ENCODE results near the gene FHL3. TPM values are rescaled to one million over a fixed set of nuclear protein-coding genes. Genes with fewer than 3 reads are reported as not detected.

The FHL3 gene
- total RNA-seq, 1 donor from 2014 or later: 58.5 TPM

DNA sequence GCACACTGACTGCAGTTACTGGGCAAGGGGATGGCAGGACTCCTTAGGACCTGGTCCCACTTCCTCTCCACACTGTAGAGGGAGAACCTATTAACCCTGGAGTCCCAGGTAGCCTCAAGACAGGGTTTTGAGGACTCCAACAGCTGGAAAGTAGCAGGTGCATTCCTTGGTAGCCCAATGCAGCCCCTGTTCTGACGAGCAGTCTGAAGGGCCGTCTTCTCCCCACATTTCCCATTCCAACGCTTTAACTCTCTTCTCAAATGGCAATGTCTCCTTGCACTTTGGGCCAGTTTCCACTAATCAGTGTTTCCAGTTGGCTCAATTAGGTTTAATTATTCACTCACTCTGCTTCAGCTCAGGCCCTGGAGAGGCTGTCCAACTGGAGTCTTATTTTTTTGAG, 49.6 kb downstream of the FHL3 start:
- H3K4me3 ChIP-seq (ENCODE audit: low read length in 3 of 3): no peak overlapping the region

DNA sequence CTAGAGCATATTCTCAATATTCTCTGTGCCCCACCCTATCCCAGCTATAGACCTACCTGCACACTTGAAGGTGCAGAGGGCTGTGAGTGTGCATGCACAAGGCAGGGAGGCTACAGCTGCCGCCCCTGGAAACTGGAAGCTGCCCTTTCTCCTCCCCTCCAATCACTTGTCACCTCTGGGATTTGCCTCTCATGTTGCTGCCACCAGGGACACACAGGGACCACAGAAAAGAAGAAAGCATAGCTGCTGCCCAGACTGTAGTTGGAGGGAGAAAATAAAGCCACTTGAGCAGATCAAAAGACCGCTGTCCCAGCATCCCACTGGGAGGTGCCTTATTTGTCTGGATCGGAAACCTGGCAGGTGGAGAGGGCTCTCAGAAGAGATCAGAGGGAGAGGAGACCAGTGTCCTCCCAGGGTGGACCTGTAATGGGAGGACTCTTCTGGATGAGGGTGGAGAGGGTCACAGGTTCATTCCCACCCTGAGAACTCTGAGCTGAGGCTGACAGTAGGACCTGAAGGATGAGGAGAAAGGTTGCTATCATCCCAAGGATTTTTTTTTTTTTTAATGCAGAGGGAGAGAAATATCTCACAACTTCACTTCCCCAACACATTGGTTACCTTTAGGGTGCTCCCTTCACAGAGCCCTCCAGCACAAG, 50.9 kb downstream of the FHL3 start:
- Histone ChIP-seq H3K27me3 (ENCODE audit: control insufficient read depth in 3 of 3, insufficient read depth in 3 of 3, low read length in 3 of 3) (no peaks in the 10 kb centered on the region), H3K4me3 (ENCODE audit: low read length in 3 of 3) (no peak overlapping the region), H3K27ac (ENCODE audit: low read depth, low read length) (no peak overlapping the region), H3K9ac (ENCODE audit: low read depth in 1 of 3, low read length in 3 of 3) (no peak overlapping the region), H3K36me3 (ENCODE audit: control insufficient read depth in 3 of 3, insufficient read depth in 3 of 3, low read length in 3 of 3) (peaks cover 14 to 29% (median 24%) of the 10 kb centered on the region in 3 donors), H3K9me3 (ENCODE audit: control insufficient read depth in 3 of 3, low read length in 3 of 3) (no peaks in the 10 kb centered on the region), H3K4me1 (ENCODE audit: control insufficient read depth in 3 of 3, insufficient read depth in 3 of 3, low read length in 3 of 3) (no peaks in the 10 kb centered on the region)

More for the DNA sequence above, 49.6 kb downstream of the FHL3 start:
- Histone ChIP-seq H3K36me3 (ENCODE audit: control insufficient read depth in 3 of 3, insufficient read depth in 3 of 3, low read length in 3 of 3) (peaks cover 19 to 38% (median 34%) of the 10 kb centered on the region in 3 donors), H3K27ac (ENCODE audit: low read depth, low read length) (no peak overlapping the region), H3K27me3 (ENCODE audit: control insufficient read depth in 3 of 3, insufficient read depth in 3 of 3, low read length in 3 of 3) (no peaks in the 10 kb centered on the region), H3K4me1 (ENCODE audit: control insufficient read depth in 3 of 3, insufficient read depth in 3 of 3, low read length in 3 of 3) (no peaks in the 10 kb centered on the region), H3K9me3 (ENCODE audit: control insufficient read depth in 3 of 3, low read length in 3 of 3) (no peaks in the 10 kb centered on the region), H3K9ac (ENCODE audit: low read depth in 1 of 3, low read length in 3 of 3) (no peak overlapping the region)

DNA sequence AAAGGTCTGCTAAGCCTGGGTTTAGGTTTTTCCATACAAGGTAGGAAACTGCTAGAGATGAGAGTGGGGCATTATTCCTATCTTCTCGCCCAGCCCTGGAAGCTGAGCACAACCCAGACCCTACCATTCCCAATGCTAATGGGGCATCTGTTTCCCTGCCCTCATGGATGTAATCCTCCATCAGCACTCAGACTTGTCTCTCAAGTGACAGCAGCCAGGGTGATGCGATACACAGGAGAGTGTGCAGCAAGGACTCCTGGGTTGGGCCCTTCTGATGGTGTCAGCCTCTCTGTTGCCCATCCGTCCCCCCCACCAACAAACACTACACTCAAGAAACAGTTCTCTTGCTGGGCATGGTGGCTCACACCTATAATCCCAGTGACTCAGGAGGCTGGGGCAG, 52.6 kb downstream of the FHL3 start:
- H3K4me1 ChIP-seq (ENCODE audit: control insufficient read depth in 3 of 3, insufficient read depth in 3 of 3, low read length in 3 of 3): no peaks in the 10 kb centered on the region
- H3K9ac ChIP-seq (ENCODE audit: low read depth in 1 of 3, low read length in 3 of 3): no peak overlapping the region
- H3K4me3 ChIP-seq (ENCODE audit: low read length in 3 of 3): no peak overlapping the region
- no peaks in the 10 kb centered on the region for H3K27me3 ChIP-seq (ENCODE audit: control insufficient read depth in 3 of 3, insufficient read depth in 3 of 3, low read length in 3 of 3)
- no peaks in the 10 kb centered on the region for H3K9me3 ChIP-seq (ENCODE audit: control insufficient read depth in 3 of 3, low read length in 3 of 3)
- H3K36me3 ChIP-seq (ENCODE audit: control insufficient read depth in 3 of 3, insufficient read depth in 3 of 3, low read length in 3 of 3): peaks cover 3 to 12% (median 9%) of the 10 kb centered on the region in 3 donors
- H3K27ac ChIP-seq (ENCODE audit: low read depth, low read length): no peak overlapping the region

- Histone ChIP-seq H3K4me3 (ENCODE audit: low read length in 3 of 3) (no peak overlapping the region), H3K4me1 (ENCODE audit: control insufficient read depth in 3 of 3, insufficient read depth in 3 of 3, low read length in 3 of 3) (peaks cover 5% of the 10 kb centered on the region in 3 donors), H3K27ac (ENCODE audit: low read depth, low read length) (no peak overlapping the region), H3K27me3 (ENCODE audit: control insufficient read depth in 3 of 3, insufficient read depth in 3 of 3, low read length in 3 of 3) (no peaks in the 10 kb centered on the region), H3K36me3 (ENCODE audit: control insufficient read depth in 3 of 3, insufficient read depth in 3 of 3, low read length in 3 of 3) (peaks cover 0 to 5% (median 2%) of the 10 kb centered on the region in 3 donors), H3K9ac (ENCODE audit: low read depth in 1 of 3, low read length in 3 of 3) (no peak overlapping the region), H3K9me3 (ENCODE audit: control insufficient read depth in 3 of 3, low read length in 3 of 3) (no peaks in the 10 kb centered on the region)
Observed at GRCh38 chr1:37951783-37952624, 53.3 kb downstream of the FHL3 start.

GRCh38 chr1:37951041-37951782, 54.1 kb downstream of the FHL3 start:
- Histone ChIP-seq H3K4me1 (ENCODE audit: control insufficient read depth in 3 of 3, insufficient read depth in 3 of 3, low read length in 3 of 3) (peaks cover 5 to 12% (median 9%) of the 10 kb centered on the region in 3 donors), H3K9ac (ENCODE audit: low read depth in 1 of 3, low read length in 3 of 3) (no peak overlapping the region), H3K36me3 (ENCODE audit: control insufficient read depth in 3 of 3, insufficient read depth in 3 of 3, low read length in 3 of 3) (peaks cover 0 to 3% (median 0%) of the 10 kb centered on the region in 3 donors), H3K4me3 (ENCODE audit: low read length in 3 of 3) (no peak overlapping the region), H3K27me3 (ENCODE audit: control insufficient read depth in 3 of 3, insufficient read depth in 3 of 3, low read length in 3 of 3) (no peaks in the 10 kb centered on the region), H3K27ac (ENCODE audit: low read depth, low read length) (no peak overlapping the region), H3K9me3 (ENCODE audit: control insufficient read depth in 3 of 3, low read length in 3 of 3) (no peaks in the 10 kb centered on the region)

GRCh38 chr1:37949524-37950152, 55.7 kb downstream of the FHL3 start:
- Histone ChIP-seq H3K27ac (ENCODE audit: low read depth, low read length) (no peak overlapping the region), H3K27me3 (ENCODE audit: control insufficient read depth in 3 of 3, insufficient read depth in 3 of 3, low read length in 3 of 3) (no peaks in the 10 kb centered on the region), H3K36me3 (ENCODE audit: control insufficient read depth in 3 of 3, insufficient read depth in 3 of 3, low read length in 3 of 3) (peaks cover 3 to 9% (median 4%) of the 10 kb centered on the region in 3 donors), H3K4me3 (ENCODE audit: low read length in 3 of 3) (no peak overlapping the region), H3K4me1 (ENCODE audit: control insufficient read depth in 3 of 3, insufficient read depth in 3 of 3, low read length in 3 of 3) (peaks cover 11 to 21% (median 17%) of the 10 kb centered on the region in 3 donors), H3K9ac (ENCODE audit: low read depth in 1 of 3, low read length in 3 of 3) (no peak overlapping the region), H3K9me3 (ENCODE audit: control insufficient read depth in 3 of 3, low read length in 3 of 3) (no peaks in the 10 kb centered on the region)

DNA sequence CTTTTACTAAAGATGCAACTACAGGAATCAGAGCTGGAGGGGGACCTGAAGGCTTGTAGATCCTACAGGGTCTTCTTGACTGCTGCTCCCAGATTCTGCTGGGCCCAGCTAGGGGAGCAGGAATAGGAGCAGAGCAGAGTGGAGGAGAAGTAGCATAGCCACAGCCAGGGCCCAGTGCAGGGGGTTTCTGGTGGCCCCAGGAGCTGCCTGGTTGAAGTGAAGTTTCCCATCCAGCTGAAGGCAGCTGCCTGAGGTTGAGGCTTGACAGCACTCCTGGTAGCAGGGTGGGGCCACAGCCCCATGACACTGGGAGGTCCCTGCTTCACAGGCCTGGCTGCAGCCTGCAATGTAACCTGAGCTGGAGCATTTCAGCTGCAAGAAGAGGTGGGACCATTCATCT, 56.5 kb downstream of the FHL3 start:
- Histone ChIP-seq H3K9me3 (ENCODE audit: control insufficient read depth in 3 of 3, low read length in 3 of 3) (no peaks in the 10 kb centered on the region), H3K9ac (ENCODE audit: low read depth in 1 of 3, low read length in 3 of 3) (no peak overlapping the region), H3K27ac (ENCODE audit: low read depth, low read length) (no peak overlapping the region), H3K4me3 (ENCODE audit: low read length in 3 of 3) (no peak overlapping the region), H3K27me3 (ENCODE audit: control insufficient read depth in 3 of 3, insufficient read depth in 3 of 3, low read length in 3 of 3) (no peaks in the 10 kb centered on the region), H3K36me3 (ENCODE audit: control insufficient read depth in 3 of 3, insufficient read depth in 3 of 3, low read length in 3 of 3) (peaks cover 2 to 12% (median 7%) of the 10 kb centered on the region in 3 donors), H3K4me1 (ENCODE audit: control insufficient read depth in 3 of 3, insufficient read depth in 3 of 3, low read length in 3 of 3) (peaks cover 11 to 21% (median 17%) of the 10 kb centered on the region in 3 donors)

GRCh38 chr1:37948166-37948565, 57.1 kb downstream of the FHL3 start:
- Histone ChIP-seq H3K9ac (ENCODE audit: low read depth in 1 of 3, low read length in 3 of 3) (no peak overlapping the region), H3K27ac (ENCODE audit: low read depth, low read length) (no peak overlapping the region)

GRCh38 chr1:37947364-37947763, 58.0 kb downstream of the FHL3 start:
- Histone ChIP-seq H3K9ac (ENCODE audit: low read depth in 1 of 3, low read length in 3 of 3) (peak overlapping the region in 1 of 3 donors; percentile 71), H3K27ac (ENCODE audit: low read depth, low read length) (peak overlapping the region; percentile 74), H3K36me3 (ENCODE audit: control insufficient read depth in 3 of 3, insufficient read depth in 3 of 3, low read length in 3 of 3) (peaks cover 10 to 19% (median 14%) of the 10 kb centered on the region in 3 donors), H3K27me3 (ENCODE audit: control insufficient read depth in 3 of 3, insufficient read depth in 3 of 3, low read length in 3 of 3) (no peaks in the 10 kb centered on the region), H3K4me3 (ENCODE audit: low read length in 3 of 3) (peak overlapping the region; percentile 89 to 95 (median 95)), H3K4me1 (ENCODE audit: control insufficient read depth in 3 of 3, insufficient read depth in 3 of 3, low read length in 3 of 3) (peaks cover 11 to 21% (median 17%) of the 10 kb centered on the region in 3 donors), H3K9me3 (ENCODE audit: control insufficient read depth in 3 of 3, low read length in 3 of 3) (no peaks in the 10 kb centered on the region)

More at GRCh38 chr1:37948166-37948565, 57.1 kb downstream of the FHL3 start:
- H3K36me3 ChIP-seq (ENCODE audit: control insufficient read depth in 3 of 3, insufficient read depth in 3 of 3, low read length in 3 of 3): peaks cover 9 to 17% (median 13%) of the 10 kb centered on the region in 3 donors
- H3K9me3 ChIP-seq (ENCODE audit: control insufficient read depth in 3 of 3, low read length in 3 of 3): no peaks in the 10 kb centered on the region
- H3K27me3 ChIP-seq (ENCODE audit: control insufficient read depth in 3 of 3, insufficient read depth in 3 of 3, low read length in 3 of 3): no peaks in the 10 kb centered on the region
- H3K4me1 ChIP-seq (ENCODE audit: control insufficient read depth in 3 of 3, insufficient read depth in 3 of 3, low read length in 3 of 3): peaks cover 11 to 21% (median 17%) of the 10 kb centered on the region in 3 donors
- no peak overlapping the region for H3K4me3 ChIP-seq (ENCODE audit: low read length in 3 of 3)
